ENCODE results near the gene TBC1D10B. TPM values are rescaled to one million over a fixed set of nuclear protein-coding genes. Genes with fewer than 3 reads are reported as not detected.

Gene TBC1D10B
- total and polyA plus RNA-seq, 9 of the 15 experiments (the other 6 are each of a cell fraction or from before 2014, with no cell fraction given), result 2.2 to 55.4 (median 17.5) TPM

- TF ChIP-seq HINFP (tag; conservative IDR thresholded peaks at IDR 0.05; ENCODE audit: low read depth), result no peak
- no peak for TF ChIP-seq ZC3H4 (CRISPR knock-in tag; IDR thresholded peaks at IDR 0.05; ENCODE audit: borderline replicate concordance)
- TF ChIP-seq SMARCA4 (IDR thresholded peaks at IDR 0.05), result peak; percentile 12
- peak in 1 of 2 experiments; percentile 37 for TF ChIP-seq E2F6 (IDR thresholded peaks at IDR 0.05; ENCODE audit: borderline replicate concordance in 1 of 2, extremely low read depth in 1 of 2, insufficient read depth in 1 of 2, insufficient read length in 1 of 2, low read depth in 1 of 2, low read length in 1 of 2, poor library complexity in 1 of 2, severe bottlenecking in 1 of 2)
- TF ChIP-seq SLC30A9 (CRISPR knock-in tag; IDR thresholded peaks at IDR 0.05), result no peak
- peak; percentile 97 for TF ChIP-seq ZFX (CRISPR knock-in tag; IDR thresholded peaks at IDR 0.05)
- TF ChIP-seq NFRKB (IDR thresholded peaks at IDR 0.05; ENCODE audit: low read depth), result peak; percentile 58
- TF ChIP-seq ZNF695 (CRISPR knock-in tag; IDR thresholded peaks at IDR 0.05), result no peak
- no peak for TF ChIP-seq MTA3 (IDR thresholded peaks at IDR 0.05; ENCODE audit: borderline replicate concordance)
- TF ChIP-seq DMBX1 (CRISPR knock-in tag; IDR thresholded peaks at IDR 0.05; ENCODE audit: borderline replicate concordance), result peak; percentile 62
- TF ChIP-seq PKNOX1 (IDR thresholded peaks at IDR 0.05), result peak; percentile 45
- TF ChIP-seq ZNF3 (CRISPR knock-in tag; IDR thresholded peaks at IDR 0.05), result no peak
- no peak for TF ChIP-seq SRSF9 (IDR thresholded peaks at IDR 0.05; ENCODE audit: borderline replicate concordance, low read depth, low read length)
- TF ChIP-seq ATF1 (CRISPR knock-in tag; IDR thresholded peaks at IDR 0.05), result peak; percentile 60; the same call in 1 of the 2 replicates
- peak; percentile 96 for TF ChIP-seq ATF1 (tag; IDR thresholded peaks at IDR 0.05)
- no peak for TF ChIP-seq ZBTB1 (CRISPR knock-in tag; IDR thresholded peaks at IDR 0.05; ENCODE audit: borderline replicate concordance, low read depth)
- TF ChIP-seq ATF7 (IDR thresholded peaks at IDR 0.05), result peak; percentile 80
- peak; percentile 86 for TF ChIP-seq ETV1 (tag; conservative IDR thresholded peaks at IDR 0.05; ENCODE audit: low read depth)
- peak; percentile 14 for TF ChIP-seq SOX6 (IDR thresholded peaks at IDR 0.05)
- TF ChIP-seq ZNF175 (CRISPR knock-in tag; IDR thresholded peaks at IDR 0.05; ENCODE audit: low read depth), result peak; percentile 67; the same call in 1 of the 2 replicates
- no peak for TF ChIP-seq JUN (IDR thresholded peaks at IDR 0.05; ENCODE audit: borderline replicate concordance, low read depth, low read length)
- TF ChIP-seq JUN (CRISPR knock-in tag; IDR thresholded peaks at IDR 0.05; ENCODE audit: borderline replicate concordance), result no peak
- TF ChIP-seq PATZ1 (CRISPR knock-in tag; IDR thresholded peaks at IDR 0.05; ENCODE audit: borderline replicate concordance), result no peak
- peak; percentile 75; the same call in 1 of the 2 replicates for TF ChIP-seq EP400 (IDR thresholded peaks at IDR 0.05)
- peak; percentile 56 for TF ChIP-seq SUPT5H (IDR thresholded peaks at IDR 0.05)
Measured at GRCh38 chr16:30377812-30378235, 7.5 kb upstream of the TBC1D10B start (continued).

Measured in K562 (cell line).